Retinal pigment epithelial cell (primary cell): ENCODE data around the gene WFDC9.

Experiments
- DNase-seq: peaks from one replicate; pipeline ENCODE4 v3.0.0-alpha.2; 2010; ENCODE audit warnings: low read depth
- H3K4me3 ChIP-seq: 2 replicates; pipeline ENCODE4 v1.5.1; 2011; ENCODE audit warnings: mild to moderate bottlenecking, low read length, control low read depth, moderate library complexity
- CTCF ChIP-seq: conservative IDR thresholded peaks from 2 replicates; pipeline ENCODE4 v1.5.1; 2011; ENCODE audit warnings: low read depth, low read length, control low read depth, inconsistent platforms

WFDC9 gene

GRCh38 chr20:45621593-45621992, 9.5 kb downstream of the WFDC9 start:
- TF ChIP-seq CTCF, result no peak
- DNase-seq, result no peak
- no peak overlapping the region for H3K4me3 ChIP-seq

GRCh38 chr20:45617591-45617990, 13.5 kb downstream of the WFDC9 start:
- DNase-seq, result no peak
- TF ChIP-seq CTCF, result no peak
- H3K4me3 ChIP-seq, result no peak overlapping the region

GRCh38 chr20:45612314-45612713, 18.8 kb downstream of the WFDC9 start:
- no peak for DNase-seq
- TF ChIP-seq CTCF, result no peak
- no peak overlapping the region for H3K4me3 ChIP-seq

- no peak overlapping the region for H3K4me3 ChIP-seq
- no peak for DNase-seq
- no peak for TF ChIP-seq CTCF
Observed at GRCh38 chr20:45611054-45611453, 20.0 kb downstream of the WFDC9 start.

- no peak overlapping the region for H3K4me3 ChIP-seq
- DNase-seq, result no peak
- no peak for TF ChIP-seq CTCF
Observed at GRCh38 chr20:45607810-45608209, 23.3 kb downstream of the WFDC9 start.

- TF ChIP-seq CTCF, result no peak
- no peak overlapping the region for H3K4me3 ChIP-seq
- no peak for DNase-seq
Observed at GRCh38 chr20:45595235-45595634, 35.8 kb downstream of the WFDC9 start.

GRCh38 chr20:45593498-45593897, 37.6 kb downstream of the WFDC9 start:
- DNase-seq, result no peak
- H3K4me3 ChIP-seq, result no peak overlapping the region
- TF ChIP-seq CTCF, result no peak
